Prostate gland (tissue), 1 donor: ENCODE data around the gene GABRG3.

Experiments used
- POLR2A ChIP-seq: fragments of 450-650 bp; IDR thresholded peaks from one replicate; pipeline ENCODE4 v1.6.1; 2016; ENCODE audit warnings: antibody characterized with exemption, mild to moderate bottlenecking
- POLR2AphosphoS5 ChIP-seq: sonication (generic); formaldehyde crosslinking; IDR thresholded peaks from one replicate; pipeline ENCODE4 v1.6.1; 2017; ENCODE audit warnings: antibody characterized with exemption

DNA sequence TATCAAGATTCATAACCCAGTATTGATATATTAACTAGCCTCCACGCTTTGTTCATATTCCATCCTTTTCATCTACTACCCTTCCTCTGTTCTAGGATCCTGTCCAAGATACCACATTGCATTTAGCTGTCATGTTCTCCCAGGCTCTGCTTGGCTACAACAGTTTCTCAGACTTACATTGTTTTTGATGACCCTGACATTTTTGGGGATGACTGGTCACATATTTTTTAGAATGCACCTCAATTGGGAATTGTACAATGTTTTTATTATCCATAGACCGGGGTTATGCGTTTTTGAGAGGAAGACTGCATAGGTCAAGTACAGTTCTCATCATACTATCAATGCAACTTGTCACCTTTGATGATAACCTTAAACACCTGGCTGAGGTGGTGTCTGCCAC lies 421.2 kb downstream of the GABRG3 start:
- TF ChIP-seq POLR2AphosphoS5: no peak
- no peak for TF ChIP-seq POLR2A
